BLaER1 treated with 17β-estradiol and CSF1 and Interleukin-3, amounts not matched to agents 10 nM and 100 nM (cell line): Measurements from ENCODE around the gene PLXND1.
A peak's percentile ranks its signal among the peaks of the same experiment; 100 is the strongest.

Source experiments
- H3K27ac ChIP-seq, 11 experiments: shearing (Covaris generic); formaldehyde crosslinking; 2 replicates each; pipeline ENCODE4 v1.8.1; 2022
- H3K27me3 ChIP-seq, 11 experiments: shearing (Covaris generic); formaldehyde crosslinking; 2 replicates each; pipeline ENCODE4 v1.8.1; 2022
- H3K36me3 ChIP-seq, 11 experiments: shearing (Covaris generic); formaldehyde crosslinking; 2 replicates each; pipeline ENCODE4 v1.8.1; 2022
- H3K4me1 ChIP-seq, 10 experiments: shearing (Covaris generic); formaldehyde crosslinking; 2 replicates each; pipeline ENCODE4 v1.8.1; 2022
- H3K4me2 ChIP-seq, 11 experiments: shearing (Covaris generic); formaldehyde crosslinking; 2 replicates each; pipeline ENCODE4 v1.8.1; 2022
- H3K4me3 ChIP-seq, 10 experiments: shearing (Covaris generic); formaldehyde crosslinking; 2 replicates each; pipeline ENCODE4 v1.8.1; 2022
- H3K9ac ChIP-seq, 11 experiments: shearing (Covaris generic); formaldehyde crosslinking; 2 replicates each; pipeline ENCODE4 v1.8.1; 2022
- H3K9me3 ChIP-seq, 11 experiments: shearing (Covaris generic); formaldehyde crosslinking; replicated peaks in 1 of 11; 2 replicates each; pipeline ENCODE4 v1.8.1; 2022
- H4K20me1 ChIP-seq, 11 experiments: shearing (Covaris generic); formaldehyde crosslinking; 2 replicates each; pipeline ENCODE4 v1.8.1; 2022
- Cebpa-rat ChIP-seq, 11 experiments: shearing (Covaris generic); IDR thresholded peaks; 2 replicates each; pipeline ENCODE4 v1.8.1; 2022

Gene PLXND1

GRCh38 chr3:129606636-129607390 lies at the start of gene PLXND1:
Gene PLXND1, minus strand, starts transcription at chr3:129606676. Its CDS starts 37 bp downstream, at chr3:129606639.
- Histone ChIP-seq H4K20me1 (peaks cover 40 to 46% (median 43%) of the 10 kb centered on the region in 11 experiments), H3K27ac (peak within 1 kb of the TSS; percentile 78 to 91 (median 86)), H3K9me3 (no peaks in the 10 kb centered on the region), H3K9ac (peak within 1 kb of the TSS; percentile 80 to 95 (median 88)), H3K36me3 (peaks cover 0 to 32% (median 4%) of the 10 kb centered on the region in 11 experiments; a peak in 13 of 22 replicates), H3K4me1 (peaks cover 56 to 81% (median 76%) of the 10 kb centered on the region in 10 experiments), H3K4me2 (peak within 1 kb of the TSS; percentile 95 to 100 (median 99)), H3K4me3 (peak within 1 kb of the TSS; percentile 75 to 98 (median 84)), H3K27me3 (no peaks in the 10 kb centered on the region)
- no peak for TF ChIP-seq Cebpa-rat (IDR thresholded peaks at IDR 0.05)

DNA sequence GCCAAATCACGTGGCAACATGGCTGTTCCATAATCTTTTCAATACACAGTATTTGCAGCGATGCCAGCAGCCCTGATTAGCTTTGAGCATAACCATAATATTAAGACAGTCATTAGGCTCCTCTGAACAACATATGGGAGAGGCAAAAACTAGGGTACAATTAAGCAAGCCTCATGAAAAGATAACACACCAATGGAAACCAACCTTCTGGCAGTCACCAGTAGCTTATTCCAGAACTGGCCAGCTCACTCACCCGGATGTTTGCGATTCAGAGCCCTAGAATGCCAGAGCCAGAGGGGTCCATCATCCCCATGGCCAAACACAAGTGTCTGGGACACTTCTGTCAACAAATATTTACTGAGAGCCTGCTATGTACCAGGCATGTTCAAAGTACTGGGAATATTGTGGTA lies 48.8 kb upstream of the PLXND1 start:
- H3K27ac ChIP-seq: no peak overlapping the region
- peaks cover 19 to 56% (median 29%) of the 10 kb centered on the region in 11 experiments; a peak in 21 of 22 replicates for H3K36me3 ChIP-seq
- no peak overlapping the region for H3K9ac ChIP-seq
- TF ChIP-seq Cebpa-rat (IDR thresholded peaks at IDR 0.05): no peak
- no peaks in the 10 kb centered on the region for H3K27me3 ChIP-seq
- no peak overlapping the region for H3K4me2 ChIP-seq
- H4K20me1 ChIP-seq: peaks cover 0 to 62% (median 0%) of the 10 kb centered on the region in 11 experiments; a peak in 5 of 22 replicates
- no peak overlapping the region for H3K4me3 ChIP-seq
- H3K4me1 ChIP-seq: peaks cover 0 to 19% (median 7%) of the 10 kb centered on the region in 10 experiments; a peak in 12 of 20 replicates
- H3K9me3 ChIP-seq: no peaks in the 10 kb centered on the region

DNA sequence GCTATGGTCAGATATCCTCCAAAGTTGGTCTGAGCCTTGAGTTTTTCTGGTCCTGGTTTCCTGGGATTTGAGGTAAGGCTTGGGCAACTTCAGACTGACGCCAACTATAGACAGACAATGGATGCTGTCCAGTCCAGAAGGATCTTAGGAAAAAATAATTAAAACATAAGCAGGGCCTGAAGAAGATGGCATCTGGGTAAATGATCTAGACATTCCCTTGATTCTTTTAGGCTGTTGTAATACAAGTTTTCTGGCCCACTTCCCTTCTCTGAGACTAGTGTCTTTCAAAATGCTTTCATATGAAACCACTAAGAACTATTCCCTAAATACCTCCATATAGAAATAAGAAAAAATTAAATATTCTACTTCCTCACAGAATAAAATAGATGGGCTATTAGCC lies 47.7 kb upstream of the PLXND1 start:
- Histone ChIP-seq H3K27me3 (no peaks in the 10 kb centered on the region), H3K4me2 (no peak overlapping the region), H3K4me3 (no peak overlapping the region), H3K36me3 (peaks cover 19 to 64% (median 29%) of the 10 kb centered on the region in 11 experiments; a peak in 21 of 22 replicates), H3K4me1 (peaks cover 0 to 19% (median 7%) of the 10 kb centered on the region in 10 experiments; a peak in 12 of 20 replicates), H3K27ac (no peak overlapping the region), H3K9me3 (no peaks in the 10 kb centered on the region), H4K20me1 (peaks cover 0 to 56% (median 0%) of the 10 kb centered on the region in 11 experiments; a peak in 5 of 22 replicates), H3K9ac (no peak overlapping the region)
- no peak for TF ChIP-seq Cebpa-rat (IDR thresholded peaks at IDR 0.05)

DNA sequence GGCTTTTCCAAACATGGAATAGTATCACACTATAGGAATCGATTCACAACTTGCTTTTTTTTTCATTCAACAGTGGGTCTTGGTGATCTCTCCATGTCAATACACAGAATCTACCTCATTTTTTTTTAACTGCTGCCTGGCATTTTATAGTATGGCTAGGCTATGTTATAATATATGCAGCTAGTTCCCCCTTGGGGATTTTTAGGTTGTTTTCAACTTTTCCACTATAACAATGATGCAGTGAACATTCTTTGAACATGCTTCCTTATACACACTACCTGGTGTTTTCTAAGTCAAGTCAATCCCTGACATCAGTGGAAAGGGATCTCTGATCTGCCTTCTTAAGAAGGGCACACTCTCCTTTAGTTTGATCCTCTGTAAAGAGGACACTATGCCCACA lies 46.5 kb upstream of the PLXND1 start:
- Histone ChIP-seq H3K9ac (no peak overlapping the region), H3K36me3 (peaks cover 19 to 74% (median 29%) of the 10 kb centered on the region in 11 experiments; a peak in 21 of 22 replicates), H3K4me2 (no peak overlapping the region), H3K27ac (no peak overlapping the region), H3K4me1 (peaks cover 0 to 14% (median 3%) of the 10 kb centered on the region in 10 experiments; a peak in 11 of 20 replicates), H4K20me1 (peaks cover 0 to 53% (median 0%) of the 10 kb centered on the region in 11 experiments; a peak in 5 of 22 replicates), H3K9me3 (no peaks in the 10 kb centered on the region), H3K4me3 (no peak overlapping the region), H3K27me3 (no peaks in the 10 kb centered on the region)
- TF ChIP-seq Cebpa-rat (IDR thresholded peaks at IDR 0.05): no peak

GRCh38 chr3:129651435-129652202 lies 45.1 kb upstream of the PLXND1 start:
- Histone ChIP-seq H4K20me1 (peaks cover 0 to 41% (median 0%) of the 10 kb centered on the region in 11 experiments; a peak in 4 of 22 replicates), H3K9ac (no peak overlapping the region), H3K4me2 (0 out of 22 replicates have a peak overlapping the region, but pooled peaks of 1 of the 11 experiments have one; percentile 4), H3K4me3 (no peak overlapping the region), H3K9me3 (no peaks in the 10 kb centered on the region), H3K27me3 (no peaks in the 10 kb centered on the region), H3K36me3 (peaks cover 19 to 77% (median 29%) of the 10 kb centered on the region in 11 experiments; a peak in 21 of 22 replicates), H3K4me1 (peaks cover 0 to 4% (median 0%) of the 10 kb centered on the region in 10 experiments; a peak in 1 of 20 replicates), H3K27ac (no peak overlapping the region)
- no peak for TF ChIP-seq Cebpa-rat (IDR thresholded peaks at IDR 0.05)

- Histone ChIP-seq H3K4me2 (no peak overlapping the region), H4K20me1 (peaks cover 0 to 32% (median 0%) of the 10 kb centered on the region in 11 experiments; a peak in 4 of 22 replicates), H3K9me3 (no peaks in the 10 kb centered on the region), H3K27me3 (no peaks in the 10 kb centered on the region), H3K4me3 (no peak overlapping the region), H3K9ac (0 out of 22 replicates have a peak overlapping the region, but pooled peaks of 1 of the 11 experiments have one; percentile 18), H3K36me3 (peaks cover 19 to 72% (median 28%) of the 10 kb centered on the region in 11 experiments; a peak in 21 of 22 replicates), H3K27ac (no peak overlapping the region), H3K4me1 (peaks cover 0 to 5% (median 0%) of the 10 kb centered on the region in 10 experiments; a peak in 4 of 20 replicates)
- no peak for TF ChIP-seq Cebpa-rat (IDR thresholded peaks at IDR 0.05)
Observed at GRCh38 chr3:129650256-129650872, 43.9 kb upstream of the PLXND1 start.

DNA sequence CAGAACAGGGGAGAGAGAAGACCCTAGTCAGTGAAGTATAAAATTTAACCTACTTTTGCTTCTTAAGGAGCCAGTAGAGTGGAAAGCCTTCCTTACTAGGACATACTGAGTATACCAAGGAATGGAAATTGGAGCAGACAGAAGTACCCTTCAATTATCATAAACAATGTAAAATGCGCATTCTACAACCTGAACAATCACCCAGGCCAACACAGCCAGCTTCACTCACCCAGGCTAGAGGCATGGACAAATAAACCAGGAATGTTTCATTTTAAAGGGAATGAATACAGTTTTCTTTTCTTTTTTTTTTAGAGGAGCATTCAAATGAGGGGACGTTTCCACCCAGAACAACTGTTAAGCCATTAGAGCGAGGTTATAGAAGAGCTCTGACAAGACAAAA lies 41.9 kb upstream of the PLXND1 start:
- no peaks in the 10 kb centered on the region for H3K27me3 ChIP-seq
- TF ChIP-seq Cebpa-rat (IDR thresholded peaks at IDR 0.05): no peak
- no peak overlapping the region for H3K4me2 ChIP-seq
- no peaks in the 10 kb centered on the region for H3K9me3 ChIP-seq
- H3K9ac ChIP-seq: no peak overlapping the region
- H3K4me3 ChIP-seq: no peak overlapping the region
- peaks cover 0 to 26% (median 0%) of the 10 kb centered on the region in 11 experiments; a peak in 4 of 22 replicates for H4K20me1 ChIP-seq
- H3K4me1 ChIP-seq: peaks cover 0 to 11% (median 0%) of the 10 kb centered on the region in 10 experiments; a peak in 4 of 20 replicates
- H3K36me3 ChIP-seq: peaks cover 5 to 53% (median 13%) of the 10 kb centered on the region in 11 experiments; a peak in 19 of 22 replicates
- no peak overlapping the region for H3K27ac ChIP-seq

GRCh38 chr3:129645286-129645685 lies 38.8 kb upstream of the PLXND1 start:
- peak overlapping the region in 2 of 11 experiments; percentile 39 to 46; a peak in 2 of 22 replicates for H3K4me2 ChIP-seq
- no peak overlapping the region for H3K4me3 ChIP-seq
- H3K27ac ChIP-seq: no peak overlapping the region
- H3K9me3 ChIP-seq: no peaks in the 10 kb centered on the region
- no peak for TF ChIP-seq Cebpa-rat (IDR thresholded peaks at IDR 0.05)
- H3K36me3 ChIP-seq: peaks cover 0 to 22% (median 0%) of the 10 kb centered on the region in 11 experiments; a peak in 3 of 22 replicates
- H4K20me1 ChIP-seq: peaks cover 0 to 10% (median 0%) of the 10 kb centered on the region in 11 experiments; a peak in 2 of 22 replicates
- no peaks in the 10 kb centered on the region for H3K27me3 ChIP-seq
- H3K4me1 ChIP-seq: peaks cover 0 to 11% (median 0%) of the 10 kb centered on the region in 10 experiments; a peak in 3 of 20 replicates
- H3K9ac ChIP-seq: no peak overlapping the region
